H1 (cell line): ENCODE data around the gene TGM4. TPM values are rescaled to one million over a fixed set of nuclear protein-coding genes. Genes with fewer than 3 reads are reported as not detected.

ENCODE experiments used
- CTCF ChIA-PET: fragments of 300-600 bp; sonication (Branson Sonifier 250); formaldehyde crosslinking; loops from one replicate; lab custom pipeline; 2021; ENCODE audit not compliant: partially characterized antibody; lab: Charles Lee
- POLR2A ChIA-PET: fragments of 300-600 bp; sonication (Branson Sonifier 250); formaldehyde crosslinking; loops from one replicate; lab custom pipeline; 2021; ENCODE audit warnings: inconsistent platforms; ENCODE audit not compliant: partially characterized antibody; lab: Charles Lee
- DNase-seq, 2 experiments: peaks; one replicate each; pipeline versions ENCODE4 v3.0.0 to v3.0.0-alpha.2; 2010 to 2022; ENCODE audit warnings: low spot score in 2 of 2, low read depth in 1 of 2, mixed read lengths in 1 of 2
- FAIRE-seq: peaks from 2 replicates; lab custom pipeline; 2011; peaks lifted over from hg19 to GRCh38; lab: Jason Lieb, UNC
- H2AFZ ChIP-seq: 2 replicates; pipeline ENCODE4 v1.8.1; 2012; ENCODE audit warnings: low read length, inconsistent platforms
- H2AK5ac ChIP-seq: 2 replicates; pipeline ENCODE4 v1.6.1; 2013; ENCODE audit warnings: low read depth, low read length
- H2BK120ac ChIP-seq: replicated peaks from 2 replicates; pipeline ENCODE3; 2013; ENCODE audit warnings: low read depth, low read length, inconsistent platforms
- H2BK12ac ChIP-seq: 2 replicates; pipeline ENCODE4 v1.6.1; 2013; ENCODE audit warnings: low read depth, low read length
- H2BK15ac ChIP-seq: 2 replicates; pipeline ENCODE4 v1.6.1; 2013; ENCODE audit warnings: low read length
- H2BK20ac ChIP-seq: 2 replicates; pipeline ENCODE4 v1.6.1; 2013; ENCODE audit warnings: low read length
- H2BK5ac ChIP-seq: 2 replicates; pipeline ENCODE4 v1.6.1; 2013; ENCODE audit warnings: low read depth, low read length
- H3K14ac ChIP-seq: 2 replicates; pipeline ENCODE4 v1.6.1; 2013; ENCODE audit warnings: inconsistent platforms; ENCODE audit not compliant: insufficient read length
- H3K18ac ChIP-seq: 2 replicates; pipeline ENCODE4 v1.6.1; 2013; ENCODE audit warnings: low read length; ENCODE audit errors: extremely low read depth
- H3K23ac ChIP-seq: 2 replicates; pipeline ENCODE4 v1.6.1; 2013; ENCODE audit warnings: inconsistent platforms; ENCODE audit not compliant: insufficient read length
- H3K23me2 ChIP-seq: 2 replicates; pipeline ENCODE4 v1.6.1; 2013; ENCODE audit warnings: low read depth, low read length
- H3K27ac ChIP-seq: 2 replicates; pipeline ENCODE4 v1.6.1; 2011; ENCODE audit warnings: low read depth, low read length, inconsistent platforms
- H3K27me3 ChIP-seq, 4 experiments: replicated peaks in 1 of 4; 1 replicate in 1 of 4; 2 replicates in 3 of 4; pipeline versions ENCODE4 v1.6.1 to v1.8.1; 2011 to 2013; ENCODE audit warnings: low read length in 3 of 4, mild to moderate bottlenecking in 3 of 4, inconsistent platforms in 2 of 4, mixed read lengths in 2 of 4, moderate library complexity in 1 of 4; ENCODE audit not compliant: control insufficient read depth in 3 of 4, insufficient read depth in 3 of 4; ENCODE audit errors: extremely low read depth in 1 of 4
- H3K36me3 ChIP-seq, 4 experiments: 2 replicates each; pipeline versions ENCODE4 v1.6.1 to v1.8.1; 2011 to 2013; ENCODE audit warnings: mild to moderate bottlenecking in 4 of 4, low read length in 3 of 4, moderate library complexity in 2 of 4, control low read depth in 1 of 4, inconsistent platforms in 1 of 4; ENCODE audit not compliant: insufficient read depth in 4 of 4, control insufficient read depth in 2 of 4
- H3K4ac ChIP-seq: replicated peaks from 2 replicates; pipeline ENCODE3; 2013; ENCODE audit warnings: low read length, low read depth, mixed read lengths, inconsistent platforms; ENCODE audit not compliant: insufficient read length
- H3K4me1 ChIP-seq, 4 experiments: replicated peaks in 1 of 4; 1 replicate in 1 of 4; 2 replicates in 3 of 4; pipeline versions ENCODE4 v1.6.1 to v1.8.1; 2011 to 2013; ENCODE audit warnings: low read length in 3 of 4, inconsistent platforms in 2 of 4, mixed read lengths in 1 of 4; ENCODE audit not compliant: insufficient read depth in 4 of 4, control insufficient read depth in 3 of 4
- H3K4me2 ChIP-seq, 2 experiments: 2 replicates each; pipeline versions ENCODE4 v1.6.1 to v1.8.1; 2011 to 2013; ENCODE audit warnings: low read depth in 2 of 2, low read length in 2 of 2, control low read depth in 1 of 2, inconsistent platforms in 1 of 2, mild to moderate bottlenecking in 1 of 2; ENCODE audit not compliant: insufficient read depth in 1 of 2
- H3K4me3 ChIP-seq, 4 experiments: fragments of 200-600, 300-600 bp in 1 of 4; sonication (generic), shearing (Covaris generic), sonication (Bioruptor Twin) in 1 of 4; 2 replicates each; pipeline versions ENCODE4 v1.5.1 to v1.8.1; 2011 to 2016; ENCODE audit warnings: low read length in 4 of 4, low read depth in 3 of 4, control low read depth in 2 of 4, inconsistent platforms in 2 of 4, mild to moderate bottlenecking in 2 of 4, mixed read lengths in 1 of 4, moderate library complexity in 1 of 4; ENCODE audit not compliant: insufficient read depth in 2 of 4; ENCODE audit errors: extremely low read depth in 1 of 4
- H3K56ac ChIP-seq: replicated peaks from 2 replicates; pipeline ENCODE3; 2013; ENCODE audit warnings: low read depth, mild to moderate bottlenecking, mixed read lengths, low read length, inconsistent platforms; ENCODE audit not compliant: insufficient read length
- H3K79me1 ChIP-seq: 2 replicates; pipeline ENCODE4 v1.6.1; 2013; ENCODE audit warnings: low read depth, low read length, control low read depth
- H3K79me2 ChIP-seq, 2 experiments: 2 replicates each; pipeline versions ENCODE4 v1.6.1 to v1.8.1; 2012 to 2013; ENCODE audit warnings: low read length in 2 of 2, mild to moderate bottlenecking in 2 of 2, inconsistent platforms in 1 of 2; ENCODE audit not compliant: insufficient read depth in 2 of 2, control insufficient read depth in 1 of 2
- H3K9ac ChIP-seq, 4 experiments: replicated peaks in 1 of 4; 1 replicate in 1 of 4; 2 replicates in 3 of 4; pipeline versions ENCODE4 v1.6.1 to v1.8.1; 2011 to 2013; ENCODE audit warnings: low read depth in 3 of 4, low read length in 3 of 4, control low read depth in 2 of 4, mild to moderate bottlenecking in 2 of 4, moderate library complexity in 2 of 4, inconsistent platforms in 1 of 4; ENCODE audit errors: extremely low read depth in 1 of 4
- H3K9me3 ChIP-seq, 2 experiments: 2 replicates each; pipeline versions ENCODE4 v1.6.1 to v1.8.1; 2012 to 2013; ENCODE audit warnings: mild to moderate bottlenecking in 2 of 2, moderate library complexity in 2 of 2, control low read depth in 1 of 2, inconsistent platforms in 1 of 2, low read depth in 1 of 2, low read length in 1 of 2, mixed read lengths in 1 of 2; ENCODE audit not compliant: insufficient read depth in 2 of 2
- H4K20me1 ChIP-seq, 2 experiments: replicated peaks in 1 of 2; 2 replicates each; pipeline versions ENCODE3 to v1.8.1; 2011 to 2013; ENCODE audit warnings: inconsistent platforms in 2 of 2, low read length in 2 of 2, mild to moderate bottlenecking in 1 of 2; ENCODE audit not compliant: insufficient read depth in 2 of 2, control insufficient read depth in 1 of 2
- H4K5ac ChIP-seq: 2 replicates; pipeline ENCODE4 v1.6.1; 2013; ENCODE audit warnings: low read length, low read depth, mixed read lengths, inconsistent platforms; ENCODE audit not compliant: insufficient read length
- H4K8ac ChIP-seq: 2 replicates; pipeline ENCODE4 v1.8.0; 2013; ENCODE audit warnings: mild to moderate bottlenecking, moderate library complexity, low read length, inconsistent platforms; ENCODE audit not compliant: insufficient read depth; ENCODE audit errors: extremely low read depth
- H4K91ac ChIP-seq: replicated peaks from 2 replicates; pipeline ENCODE3; 2013; ENCODE audit warnings: low read length, mixed read lengths, inconsistent platforms; ENCODE audit not compliant: insufficient read length
- CBX8 ChIP-seq: fragments of 300-800, 300-1000 bp; sonication (generic); IDR thresholded peaks from 2 replicates; pipeline ENCODE4 v1.7.1; 2016; ENCODE audit warnings: low read depth, low read length, borderline replicate concordance
- CTCF ChIP-seq, 3 experiments: IDR thresholded peaks; 1 replicate in 2 of 3; 2 replicates in 1 of 3; pipeline versions ENCODE4 v1.5.1 to v1.6.1; 2011; ENCODE audit warnings: low read length in 3 of 3, mild to moderate bottlenecking in 3 of 3, inconsistent platforms in 2 of 3, low read depth in 1 of 3, moderate library complexity in 1 of 3; ENCODE audit not compliant: insufficient read depth in 1 of 3; ENCODE audit errors: control extremely low read depth in 1 of 3
- NRF1 ChIP-seq: IDR thresholded peaks from 2 replicates; pipeline ENCODE4 v1.6.1; 2011; ENCODE audit warnings: mild to moderate bottlenecking, low read depth, low read length, improper control_type of control experiment
- SIRT6 ChIP-seq: IDR thresholded peaks from one replicate; pipeline ENCODE4 v1.7.1; 2012; ENCODE audit warnings: low read length, inconsistent platforms
- SP4 ChIP-seq: IDR thresholded peaks from 2 replicates; pipeline ENCODE4 v1.6.1; 2012; ENCODE audit warnings: low read length, inconsistent platforms
- TAF1 ChIP-seq: IDR thresholded peaks from 2 replicates; pipeline ENCODE4 v1.6.1; 2011; ENCODE audit warnings: mild to moderate bottlenecking, low read depth, low read length
- TCF12 ChIP-seq: IDR thresholded peaks from 2 replicates; pipeline ENCODE4 v1.6.1; 2011; ENCODE audit warnings: low read depth, mild to moderate bottlenecking, low read length
- TEAD4 ChIP-seq: IDR thresholded peaks from 2 replicates; pipeline ENCODE4 v1.6.1; 2012; ENCODE audit warnings: low read depth, low read length, inconsistent platforms, mixed read lengths
- USF2 ChIP-seq: IDR thresholded peaks from 2 replicates; pipeline ENCODE4 v1.6.1; 2011; ENCODE audit warnings: low read length, improper control_type of control experiment
- WGBS, 2 experiments: shearing (Covaris generic) in 1 of 2; methylation state at CpG; one replicate each; pipeline versions ENCODE4 v1.1.6 to v1.1.7; 2013 to 2015; ENCODE audit warnings: low lambda C conversion rate in 2 of 2, mixed read lengths in 2 of 2, inconsistent platforms in 1 of 2, low coverage in 1 of 2, missing lambda C conversion rate in 1 of 2; ENCODE audit not compliant: insufficient replicate concordance in 2 of 2, insufficient coverage in 1 of 2, insufficient read length in 1 of 2; ENCODE audit errors: extremely low coverage in 1 of 2, missing lambda C conversion rate in 1 of 2; 5-methylcytosine and 5-hydroxymethylcytosine counted together
- polyA plus RNA-seq, 7 experiments: library from polyadenylated mRNA; depleted of rRNA in 3 of 7; stranded (reverse) in 5 of 7; unstranded in 2 of 7; fragments of >200 nt in 5 of 7; fragments of 200-250 nt in 2 of 7; gene quantifications; 1 replicate in 5 of 7; 2 replicates in 1 of 7; 4 replicates in 1 of 7; pipeline versions ENCODE4 v1.2.1 to v1.2.3, GENCODE V29; 2011 to 2013; ENCODE audit warnings: missing spikeins in 2 of 7, mixed read lengths in 2 of 7
- total RNA-seq: library from RNA; stranded (reverse); fragmentation: NEBNext Ultra II Directional; extraction: Animal tissue kit (Norgen Biotek cat#: 25700); gene quantifications from 2 replicates; pipeline ENCODE4 v1.2.1, GENCODE V29; 2021

Gene TGM4
- total and polyA plus RNA-seq, 2 of the 8 experiments (the other 6 are each of a cell fraction or from before 2014, with no cell fraction given): 0.02 TPM; not detected in 1

DNA sequence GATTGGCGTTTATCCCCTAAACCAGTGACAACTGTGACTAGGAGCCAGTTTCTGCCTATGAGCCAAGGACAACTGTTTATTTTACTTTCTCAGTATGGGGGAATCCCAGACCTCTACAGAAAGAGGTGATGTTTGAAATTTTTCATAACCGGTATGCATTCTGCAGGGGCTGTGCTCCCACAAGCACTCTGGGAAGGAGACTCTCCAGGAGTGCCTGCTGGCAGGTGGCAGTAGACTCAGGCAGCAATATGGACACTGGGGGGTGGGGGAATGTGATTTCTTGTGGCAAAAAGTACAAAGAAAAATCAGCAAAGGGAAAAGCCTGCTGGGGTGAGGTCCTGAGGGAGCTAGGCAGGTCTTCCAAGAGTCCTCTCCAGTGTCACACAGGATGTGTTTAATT, 5.9 kb downstream of the TGM4 start:
- H4K5ac ChIP-seq: no peak overlapping the region
- no peaks in the 10 kb centered on the region for H3K27me3 ChIP-seq
- H2AFZ ChIP-seq: no peak overlapping the region
- H3K23me2 ChIP-seq: no peaks in the 10 kb centered on the region
- no peaks in the 10 kb centered on the region for H3K79me2 ChIP-seq
- no peaks in the 10 kb centered on the region for H3K36me3 ChIP-seq
- H4K91ac ChIP-seq: no peak overlapping the region
- H3K4me2 ChIP-seq: no peak overlapping the region
- POLR2A ChIA-PET: no interaction called here
- no peak overlapping the region for H4K8ac ChIP-seq
- H3K56ac ChIP-seq: no peak overlapping the region
- no peak overlapping the region for H3K14ac ChIP-seq
- H3K4me3 ChIP-seq: no peak overlapping the region
- TF ChIP-seq CBX8 (no peak), SP4 (no peak), USF2 (no peak), TCF12 (no peak), TAF1 (no peak), CTCF (IDR thresholded peaks at IDR 0.05; ENCODE audit: control extremely low read depth in 1 of 3, insufficient read depth in 1 of 3, low read depth in 1 of 3, low read length in 3 of 3) (no peak), SIRT6 (no peak), NRF1 (no peak), TEAD4 (no peak)
- H2BK15ac ChIP-seq: no peak overlapping the region
- no peak overlapping the region for H3K27ac ChIP-seq
- H3K23ac ChIP-seq: no peak overlapping the region
- no peak overlapping the region for H2BK5ac ChIP-seq
- no peak overlapping the region for H2AK5ac ChIP-seq
- no peak overlapping the region for H3K9ac ChIP-seq
- H2BK120ac ChIP-seq: no peak overlapping the region
- peaks cover 4 to 8% of the 10 kb centered on the region in 2 experiments; a peak in 2 of 4 replicates for H3K9me3 ChIP-seq
- no peak for FAIRE-seq
- H3K4me1 ChIP-seq: peaks cover 0 to 2% (median 0%) of the 10 kb centered on the region in 4 experiments; a peak in 2 of 7 replicates
- no peak overlapping the region for H3K4ac ChIP-seq
- 93% methylated on average over 2 of the region's 2 CpGs; no CpG with 5 or more reads in 1 of the 2 experiments for WGBS, 2 experiments
- H2BK12ac ChIP-seq: no peak overlapping the region
- H3K18ac ChIP-seq: no peak overlapping the region
- no peak for DNase-seq
- CTCF ChIA-PET: interaction anchor here (0.9 to 1.8 kb wide), 3 partner anchors 28 to 35 kb away, joined by 4 to 5 read pairs (median 4); no protein-coding TSS in a partner anchor
- no peak overlapping the region for H2BK20ac ChIP-seq
- H3K79me1 ChIP-seq: no peaks in the 10 kb centered on the region
- no peaks in the 10 kb centered on the region for H4K20me1 ChIP-seq
